GM18526 (cell line): ENCODE measurements around the gene IGSF21.

Source experiments
- POLR2A ChIP-seq: IDR thresholded peaks from 3 replicates; pipeline ENCODE4 v1.6.1; 2011; ENCODE audit not compliant: insufficient read length; ENCODE audit errors: extremely low read depth

IGSF21 gene

GRCh38 chr1:18390953-18391352 lies 283.4 kb downstream of the IGSF21 start:
- TF ChIP-seq POLR2A: no peak

- no peak for TF ChIP-seq POLR2A
Measured at GRCh38 chr1:18394563-18395156, 287.1 kb downstream of the IGSF21 start.

- TF ChIP-seq POLR2A: no peak
Measured at GRCh38 chr1:18396247-18396980, 288.8 kb downstream of the IGSF21 start.

- no peak for TF ChIP-seq POLR2A
Measured at GRCh38 chr1:18397641-18398040, 290.0 kb downstream of the IGSF21 start.

- TF ChIP-seq POLR2A: no peak
Measured at GRCh38 chr1:18398791-18399530, 291.4 kb downstream of the IGSF21 start.

- no peak for TF ChIP-seq POLR2A
Measured at GRCh38 chr1:18400347-18401102, 292.9 kb downstream of the IGSF21 start.

GRCh38 chr1:18401921-18402320 lies 294.3 kb downstream of the IGSF21 start:
- no peak for TF ChIP-seq POLR2A

GRCh38 chr1:18404460-18404859 lies 296.9 kb downstream of the IGSF21 start:
- no peak for TF ChIP-seq POLR2A

- no peak for TF ChIP-seq POLR2A
Measured at GRCh38 chr1:18407166-18408045, 299.8 kb downstream of the IGSF21 start.

GRCh38 chr1:18408656-18409370 lies 301.2 kb downstream of the IGSF21 start:
- TF ChIP-seq POLR2A: no peak

GRCh38 chr1:18409609-18410237 lies 302.1 kb downstream of the IGSF21 start:
- TF ChIP-seq POLR2A: no peak

- TF ChIP-seq POLR2A: no peak
Measured at GRCh38 chr1:18410407-18410806, 302.8 kb downstream of the IGSF21 start.

GRCh38 chr1:18411321-18411720 lies 303.7 kb downstream of the IGSF21 start:
- TF ChIP-seq POLR2A: no peak
